CD4-positive, alpha-beta T cell (primary cell): Measurements from ENCODE around the gene CCNI. TPM values are rescaled to one million over a fixed set of nuclear protein-coding genes. Genes with fewer than 3 reads are reported as not detected.

ENCODE experiments used
- ATAC-seq: fragments of 200-7000 bp; cut with Tn5 transposase; one replicate; pipeline ENCODE4 v1.10.0; 2022; ENCODE audit warnings: mild to moderate bottlenecking; ENCODE audit not compliant: poor library complexity
- CTCF ChIA-PET: fragments of 350-600 bp; sonication (Branson Sonifier 250); formaldehyde crosslinking; loops from one replicate; lab custom pipeline; 2021; ENCODE audit warnings: antibody characterized with exemption, inconsistent platforms; lab: Charles Lee
- POLR2A ChIA-PET: fragments of 350-600 bp; sonication (Branson Sonifier 250); formaldehyde crosslinking; loops from one replicate; lab custom pipeline; 2021; ENCODE audit warnings: antibody characterized with exemption, inconsistent platforms; lab: Charles Lee
- DNase-seq, 14 experiments: peaks; one replicate each; pipeline ENCODE4 v3.0.0-alpha.2; 2013 to 2020; ENCODE audit warnings: mixed read lengths in 2 of 14
- H3K27ac ChIP-seq, 2 donors: one replicate each; pipeline versions ENCODE4 v1.5.1 to v1.7.0; 2013; ENCODE audit warnings: low read length in 2 of 2, low read depth in 1 of 2, mild to moderate bottlenecking in 1 of 2
- H3K27me3 ChIP-seq, 2 experiments: 1 replicate in 1 of 2; 2 replicates in 1 of 2; pipeline versions ENCODE4 v1.6.1 to v1.7.0; 2013; ENCODE audit warnings: low read length in 2 of 2, control low read depth in 1 of 2, mild to moderate bottlenecking in 1 of 2, moderate library complexity in 1 of 2; ENCODE audit not compliant: insufficient read depth in 2 of 2, control insufficient read depth in 1 of 2
- H3K36me3 ChIP-seq: one replicate; pipeline ENCODE4 v1.6.1; 2013; ENCODE audit warnings: low read length, control low read depth; ENCODE audit not compliant: insufficient read depth
- H3K4me1 ChIP-seq: one replicate; pipeline ENCODE4 v1.6.1; 2013; ENCODE audit warnings: low read length, control low read depth; ENCODE audit not compliant: insufficient read depth
- H3K4me3 ChIP-seq: one replicate; pipeline ENCODE4 v1.5.1; 2013; ENCODE audit warnings: mild to moderate bottlenecking, low read length, moderate library complexity
- H3K9me3 ChIP-seq, 2 experiments: 1 replicate in 1 of 2; 2 replicates in 1 of 2; pipeline versions ENCODE4 v1.6.1 to v1.7.0; 2013; ENCODE audit warnings: low read length in 2 of 2, mild to moderate bottlenecking in 2 of 2, control low read depth in 1 of 2, moderate library complexity in 1 of 2; ENCODE audit not compliant: control insufficient read depth in 1 of 2, insufficient read depth in 1 of 2
- H3K27ac Mint-ChIP-seq: one replicate; pipeline ENCODE4 v1.8.0; 2020; ENCODE audit warnings: mixed read lengths
- H3K27me3 Mint-ChIP-seq: one replicate; pipeline ENCODE4 v1.8.0; 2021; ENCODE audit warnings: mixed read lengths
- H3K36me3 Mint-ChIP-seq: one replicate; pipeline ENCODE4 v1.8.0; 2021; ENCODE audit warnings: low read depth, mixed read lengths
- H3K4me1 Mint-ChIP-seq: one replicate; pipeline ENCODE4 v1.8.0; 2021; ENCODE audit warnings: low read depth, mixed read lengths
- H3K4me3 Mint-ChIP-seq: one replicate; pipeline ENCODE4 v1.8.0; 2020; ENCODE audit warnings: mild to moderate bottlenecking, mixed read lengths
- H3K9me3 Mint-ChIP-seq: one replicate; pipeline ENCODE4 v1.8.0; 2020; ENCODE audit warnings: mixed read lengths
- intact Hi-C, 2 experiments: fragments of 100-400 bp; cut with DNase I in 1 of 2; cut with micrococcal nuclease in 1 of 2; formaldehyde crosslinking; loops; one replicate each; pipeline versions ENCODE4 v1.15.1 to v1.9.0; 2023 to 2025; cut with DNase I, micrococcal nuclease
- total RNA-seq, 174 experiments: library from RNA in 2 of 174; stranded (reverse) in 2 of 174; gene quantifications; one replicate each; pipeline ENCODE4 v1.2.3 and lab custom pipeline; 2021 to 2026
- TF ChIP-seq, protein P1 (sequence below): fragments of 200-600 bp; IDR thresholded peaks from one replicate; pipeline ENCODE4 v1.8.0; 2022; ENCODE audit warnings: antibody characterized with exemption, mild to moderate bottlenecking

The CCNI gene
- total RNA-seq, 2 experiments from 2014 or later, result 385 to 418 TPM

DNA sequence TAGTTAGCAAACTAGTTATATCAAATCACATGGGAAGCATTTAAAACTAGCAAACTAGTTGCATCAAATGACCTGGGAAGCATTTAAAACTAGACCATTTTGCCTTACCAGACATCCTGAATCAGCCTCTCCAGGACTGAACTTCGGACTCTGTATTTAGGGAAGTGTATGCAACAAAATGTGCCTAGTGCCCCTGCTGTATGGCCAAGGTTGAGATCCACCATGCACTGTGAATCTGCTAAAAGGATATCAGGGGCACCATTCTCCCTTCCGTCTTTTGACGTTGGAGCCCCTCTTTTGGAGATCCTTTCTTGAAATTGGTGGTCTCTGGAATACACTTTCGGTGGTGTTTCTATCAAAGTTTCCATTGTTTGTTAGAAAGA, 49.5 kb downstream of the CCNI start:
- H3K36me3 Mint-ChIP-seq, result peaks cover 41% of the 10 kb centered on the region
- Histone ChIP-seq H3K9me3 (no peaks in the 10 kb centered on the region), H3K27me3 (no peaks in the 10 kb centered on the region), H3K4me3 (no peak overlapping the region), H3K4me1 (peaks cover under 1% of the 10 kb centered on the region), H3K36me3 (peaks cover 14% of the 10 kb centered on the region), H3K27ac (no peak overlapping the region)
- ATAC-seq (no peak), DNase-seq (no peak)
- POLR2A ChIA-PET, result no interaction called here
- no peak overlapping the region for H3K4me3 Mint-ChIP-seq
- no peak overlapping the region for H3K27ac Mint-ChIP-seq
- H3K9me3 Mint-ChIP-seq, result no peaks in the 10 kb centered on the region
- intact Hi-C loops, result loop anchor here (5.0 kb wide), 2 partner anchors 34 to 39 kb away; no protein-coding TSS in a partner anchor
- CTCF ChIA-PET, result no interaction called here
- TF ChIP-seq, protein P1, sequence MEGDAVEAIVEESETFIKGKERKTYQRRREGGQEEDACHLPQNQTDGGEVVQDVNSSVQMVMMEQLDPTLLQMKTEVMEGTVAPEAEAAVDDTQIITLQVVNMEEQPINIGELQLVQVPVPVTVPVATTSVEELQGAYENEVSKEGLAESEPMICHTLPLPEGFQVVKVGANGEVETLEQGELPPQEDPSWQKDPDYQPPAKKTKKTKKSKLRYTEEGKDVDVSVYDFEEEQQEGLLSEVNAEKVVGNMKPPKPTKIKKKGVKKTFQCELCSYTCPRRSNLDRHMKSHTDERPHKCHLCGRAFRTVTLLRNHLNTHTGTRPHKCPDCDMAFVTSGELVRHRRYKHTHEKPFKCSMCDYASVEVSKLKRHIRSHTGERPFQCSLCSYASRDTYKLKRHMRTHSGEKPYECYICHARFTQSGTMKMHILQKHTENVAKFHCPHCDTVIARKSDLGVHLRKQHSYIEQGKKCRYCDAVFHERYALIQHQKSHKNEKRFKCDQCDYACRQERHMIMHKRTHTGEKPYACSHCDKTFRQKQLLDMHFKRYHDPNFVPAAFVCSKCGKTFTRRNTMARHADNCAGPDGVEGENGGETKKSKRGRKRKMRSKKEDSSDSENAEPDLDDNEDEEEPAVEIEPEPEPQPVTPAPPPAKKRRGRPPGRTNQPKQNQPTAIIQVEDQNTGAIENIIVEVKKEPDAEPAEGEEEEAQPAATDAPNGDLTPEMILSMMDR, result no peak
- no peaks in the 10 kb centered on the region for H3K27me3 Mint-ChIP-seq
- H3K4me1 Mint-ChIP-seq, result peaks cover 32% of the 10 kb centered on the region

DNA sequence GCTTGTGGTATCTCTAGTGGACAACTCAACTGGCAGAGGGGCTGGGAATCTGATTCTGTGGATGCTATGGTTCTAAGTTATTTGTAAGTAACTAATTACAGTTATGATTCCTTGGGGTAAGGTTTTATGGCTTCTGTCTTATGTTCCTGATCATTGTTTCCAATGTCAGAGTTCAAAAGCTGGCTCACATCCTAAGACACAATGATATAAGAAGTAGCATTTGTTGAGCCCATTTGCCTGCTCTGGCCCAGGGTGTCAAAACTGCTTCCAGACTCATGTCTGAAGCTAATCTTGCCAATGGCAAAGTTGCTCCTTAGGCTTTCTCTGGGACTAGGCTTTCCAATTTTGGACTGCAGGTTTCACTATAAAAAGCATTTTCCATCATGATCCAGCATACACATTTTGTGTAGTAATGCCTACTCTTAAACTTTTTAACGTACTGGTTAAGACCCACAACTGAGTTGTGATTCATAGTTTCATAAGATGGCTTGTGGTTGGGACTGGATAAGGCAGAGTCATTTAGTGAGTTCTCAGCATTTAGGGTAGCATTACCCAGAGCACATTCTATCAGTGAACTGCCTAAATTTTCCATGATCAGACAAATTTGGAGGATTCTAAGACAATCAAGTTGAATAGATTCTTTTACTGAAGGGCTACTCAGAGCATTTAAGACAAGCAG, 50.0 kb downstream of the CCNI start:
- Histone ChIP-seq H3K36me3 (peaks cover 14% of the 10 kb centered on the region), H3K27me3 (no peaks in the 10 kb centered on the region), H3K4me1 (no peaks in the 10 kb centered on the region), H3K9me3 (no peaks in the 10 kb centered on the region), H3K27ac (no peak overlapping the region), H3K4me3 (no peak overlapping the region)
- Mint-ChIP-seq H3K27me3 (no peaks in the 10 kb centered on the region), H3K4me1 (peaks cover 26% of the 10 kb centered on the region), H3K4me3 (no peak overlapping the region), H3K27ac (no peak overlapping the region), H3K9me3 (no peaks in the 10 kb centered on the region), H3K36me3 (peaks cover 44% of the 10 kb centered on the region)
- ATAC-seq, result no peak
- ChIA-PET CTCF (no interaction called here), POLR2A (no interaction called here)
- intact Hi-C loops, result loop anchor here (5.0 kb wide), 2 partner anchors 33 to 38 kb away; no protein-coding TSS in a partner anchor
- TF ChIP-seq, protein P1, result no peak
- DNase-seq, result no peak

DNA sequence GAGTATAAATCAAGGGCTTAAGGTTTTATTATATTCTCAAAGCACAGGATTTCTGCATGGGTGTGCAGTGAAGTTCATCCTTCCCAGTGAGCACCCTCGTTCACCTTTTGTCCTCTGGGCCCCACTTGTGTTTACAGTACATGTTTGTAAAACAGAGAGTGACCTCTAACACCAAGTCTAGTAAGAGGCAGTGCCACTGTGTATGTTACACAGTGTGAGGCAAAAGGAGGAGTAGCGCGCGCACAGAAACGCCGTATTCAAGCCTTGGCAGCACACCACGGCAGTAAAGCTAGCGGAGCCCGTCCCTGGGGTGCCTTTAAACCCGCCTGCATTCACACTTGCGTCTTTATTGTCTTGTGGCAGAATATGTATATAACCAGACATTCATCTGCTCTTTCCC, 51.9 kb downstream of the CCNI start:
- no peaks in the 10 kb centered on the region for H3K9me3 Mint-ChIP-seq
- intact Hi-C loops, result no loop called here
- no peaks in the 10 kb centered on the region for H3K9me3 ChIP-seq
- DNase-seq (no peak), ATAC-seq (no peak)
- H3K4me3 Mint-ChIP-seq, result no peak overlapping the region
- H3K27me3 Mint-ChIP-seq, result no peaks in the 10 kb centered on the region
- ChIA-PET CTCF (no interaction called here), POLR2A (no interaction called here)
- H3K4me1 Mint-ChIP-seq, result peaks cover 17% of the 10 kb centered on the region
- peaks cover 12% of the 10 kb centered on the region for H3K36me3 ChIP-seq
- TF ChIP-seq, protein P1, result no peak
- no peak overlapping the region for H3K27ac Mint-ChIP-seq
- no peak overlapping the region for H3K27ac ChIP-seq
- H3K36me3 Mint-ChIP-seq, result peaks cover 62% of the 10 kb centered on the region
- H3K4me1 ChIP-seq, result no peaks in the 10 kb centered on the region
- no peaks in the 10 kb centered on the region for H3K27me3 ChIP-seq
- no peak overlapping the region for H3K4me3 ChIP-seq
